Fibroblast of mammary gland (primary cell): ENCODE measurements around the gene OR10H3.

Experiments
- DNase-seq: peaks from one replicate; pipeline ENCODE4 v3.0.0-alpha.2; 2010; ENCODE audit warnings: low read depth
- H3K4me3 ChIP-seq: 2 replicates; pipeline ENCODE4 v1.5.1; 2011; ENCODE audit warnings: low read depth, mild to moderate bottlenecking, low read length, moderate library complexity; ENCODE audit not compliant: control insufficient read depth
- TF ChIP-seq, protein P1 (sequence below): conservative IDR thresholded peaks from 2 replicates; pipeline ENCODE4 v1.5.1; 2011; ENCODE audit warnings: low read depth, low read length, inconsistent platforms; ENCODE audit not compliant: control insufficient read depth, insufficient read depth

The OR10H3 gene

DNA sequence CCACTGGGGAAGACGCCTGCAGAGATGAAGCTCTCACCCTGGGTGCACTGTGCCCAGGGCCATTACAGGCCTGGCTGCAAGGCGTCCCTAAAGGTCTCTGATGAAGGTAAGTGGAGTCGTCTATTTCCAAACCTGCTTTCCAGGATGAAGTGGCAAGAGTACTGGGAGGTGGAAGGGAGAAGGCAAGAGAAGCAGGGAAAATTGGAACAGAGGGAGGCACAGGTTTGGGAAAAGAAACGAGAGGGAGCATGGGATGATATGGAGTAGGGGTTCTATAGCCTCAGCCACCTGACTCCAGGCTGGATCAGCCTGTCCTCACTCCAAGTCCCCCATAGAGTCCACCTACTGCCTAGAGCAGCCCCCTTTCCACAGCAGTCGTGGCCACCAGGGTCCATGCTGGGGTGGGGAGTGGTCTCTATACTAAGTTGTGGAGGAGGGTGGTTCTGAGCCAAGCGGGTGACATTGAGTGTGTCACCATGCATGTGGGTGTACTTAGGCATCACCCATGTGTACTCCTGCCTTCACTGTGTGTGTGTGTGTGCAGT lies 49.9 kb downstream of the OR10H3 start, which contains the start of gene OR10H5:
TSS of gene OR10H5 (plus strand) at position 51 of the 545 bp plus-strand sequence. CDS start 6,388 bp downstream, outside the sequence.
- TF ChIP-seq, protein P1, sequence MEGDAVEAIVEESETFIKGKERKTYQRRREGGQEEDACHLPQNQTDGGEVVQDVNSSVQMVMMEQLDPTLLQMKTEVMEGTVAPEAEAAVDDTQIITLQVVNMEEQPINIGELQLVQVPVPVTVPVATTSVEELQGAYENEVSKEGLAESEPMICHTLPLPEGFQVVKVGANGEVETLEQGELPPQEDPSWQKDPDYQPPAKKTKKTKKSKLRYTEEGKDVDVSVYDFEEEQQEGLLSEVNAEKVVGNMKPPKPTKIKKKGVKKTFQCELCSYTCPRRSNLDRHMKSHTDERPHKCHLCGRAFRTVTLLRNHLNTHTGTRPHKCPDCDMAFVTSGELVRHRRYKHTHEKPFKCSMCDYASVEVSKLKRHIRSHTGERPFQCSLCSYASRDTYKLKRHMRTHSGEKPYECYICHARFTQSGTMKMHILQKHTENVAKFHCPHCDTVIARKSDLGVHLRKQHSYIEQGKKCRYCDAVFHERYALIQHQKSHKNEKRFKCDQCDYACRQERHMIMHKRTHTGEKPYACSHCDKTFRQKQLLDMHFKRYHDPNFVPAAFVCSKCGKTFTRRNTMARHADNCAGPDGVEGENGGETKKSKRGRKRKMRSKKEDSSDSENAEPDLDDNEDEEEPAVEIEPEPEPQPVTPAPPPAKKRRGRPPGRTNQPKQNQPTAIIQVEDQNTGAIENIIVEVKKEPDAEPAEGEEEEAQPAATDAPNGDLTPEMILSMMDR = no peak
- no peak for DNase-seq
- H3K4me3 ChIP-seq = no peak within 1 kb of the TSS

DNA sequence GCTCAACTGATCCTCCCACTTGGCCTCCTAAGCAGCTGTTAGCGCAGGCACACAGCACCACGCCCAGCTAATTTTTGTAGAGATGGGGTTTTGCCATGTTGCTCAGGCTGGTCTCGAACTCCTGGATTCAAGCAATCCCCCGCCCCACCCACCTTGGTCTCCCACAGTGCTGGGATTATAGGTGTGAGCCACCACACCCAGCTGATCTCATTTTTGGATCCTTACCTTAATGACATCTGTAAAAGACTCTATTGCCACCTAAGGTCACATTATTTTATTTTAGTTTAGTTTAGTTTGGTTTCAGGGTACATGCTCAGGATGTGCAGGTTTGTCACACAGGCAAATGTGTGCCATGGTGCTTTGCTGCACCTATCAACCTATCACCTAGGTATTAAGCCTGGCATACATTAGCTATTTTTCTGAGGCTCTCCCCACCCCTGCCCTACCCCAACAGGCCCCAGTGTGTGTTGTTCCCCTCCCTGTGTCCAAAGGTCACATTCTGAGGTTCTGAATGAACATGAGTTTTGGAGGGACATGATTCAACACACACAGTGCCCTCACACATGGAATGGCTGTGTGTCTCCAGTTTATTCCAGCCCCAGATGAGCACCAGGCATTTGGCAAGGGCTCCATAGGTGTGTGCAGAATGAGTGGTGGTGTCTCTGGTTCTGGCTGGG lies 50.9 kb downstream of the OR10H3 start:
- TF ChIP-seq, protein P1 = no peak
- DNase-seq = no peak
- H3K4me3 ChIP-seq = no peak overlapping the region

- TF ChIP-seq, protein P1 = no peak
Observed at GRCh38 chr19:15790096-15790495, 52.3 kb downstream of the OR10H3 start.

More at GRCh38 chr19:15790096-15790495, 52.3 kb downstream of the OR10H3 start:
- DNase-seq = no peak
- no peak overlapping the region for H3K4me3 ChIP-seq
